Uterus (tissue), 2 donors: ENCODE data around the gene CAPNS1.
"Not testable (repeated sequence)": the region's sequence is repeated elsewhere in the genome, so short reads cannot be mapped to it uniquely, and the experiment has no call there.

ENCODE experiments used
- POLR2A ChIP-seq, 2 donors: fragments of 450-650 bp; IDR thresholded peaks; one replicate each; pipeline ENCODE4 v1.6.1; 2016; ENCODE audit warnings: antibody characterized with exemption in 2 of 2, mild to moderate bottlenecking in 1 of 2, moderate library complexity in 1 of 2
- TF ChIP-seq, protein P1 (sequence below), 4 experiments: fragments of 200-600 bp in 2 of 4; fragments of 450-650 bp in 2 of 4; sonication (generic) in 2 of 4; IDR thresholded peaks; one replicate each; pipeline ENCODE4 v1.5.1; 2016 to 2019; ENCODE audit warnings: antibody characterized with exemption in 4 of 4, mild to moderate bottlenecking in 2 of 4, moderate library complexity in 1 of 4

DNA sequence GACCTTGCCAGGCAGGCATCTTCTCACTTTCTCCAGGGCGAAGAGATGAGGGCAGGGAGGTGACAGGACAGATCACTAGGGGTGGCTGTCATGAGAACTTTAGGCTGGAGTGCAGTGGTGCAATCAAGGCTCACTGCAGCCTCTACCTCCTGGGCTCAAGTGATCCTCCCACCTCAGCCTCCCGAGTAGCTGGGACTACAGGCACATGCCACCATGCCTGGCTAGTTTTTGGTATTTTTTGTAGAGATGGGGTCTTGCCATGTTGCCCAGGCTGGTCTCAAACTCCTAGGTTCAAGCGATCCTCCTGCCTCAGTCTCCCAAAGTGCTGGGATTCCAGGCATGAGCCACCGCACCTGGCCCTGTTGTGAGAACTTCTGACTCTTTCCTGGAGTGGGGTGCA lies 5.0 kb upstream of the CAPNS1 start:
- TF ChIP-seq, protein P1, sequence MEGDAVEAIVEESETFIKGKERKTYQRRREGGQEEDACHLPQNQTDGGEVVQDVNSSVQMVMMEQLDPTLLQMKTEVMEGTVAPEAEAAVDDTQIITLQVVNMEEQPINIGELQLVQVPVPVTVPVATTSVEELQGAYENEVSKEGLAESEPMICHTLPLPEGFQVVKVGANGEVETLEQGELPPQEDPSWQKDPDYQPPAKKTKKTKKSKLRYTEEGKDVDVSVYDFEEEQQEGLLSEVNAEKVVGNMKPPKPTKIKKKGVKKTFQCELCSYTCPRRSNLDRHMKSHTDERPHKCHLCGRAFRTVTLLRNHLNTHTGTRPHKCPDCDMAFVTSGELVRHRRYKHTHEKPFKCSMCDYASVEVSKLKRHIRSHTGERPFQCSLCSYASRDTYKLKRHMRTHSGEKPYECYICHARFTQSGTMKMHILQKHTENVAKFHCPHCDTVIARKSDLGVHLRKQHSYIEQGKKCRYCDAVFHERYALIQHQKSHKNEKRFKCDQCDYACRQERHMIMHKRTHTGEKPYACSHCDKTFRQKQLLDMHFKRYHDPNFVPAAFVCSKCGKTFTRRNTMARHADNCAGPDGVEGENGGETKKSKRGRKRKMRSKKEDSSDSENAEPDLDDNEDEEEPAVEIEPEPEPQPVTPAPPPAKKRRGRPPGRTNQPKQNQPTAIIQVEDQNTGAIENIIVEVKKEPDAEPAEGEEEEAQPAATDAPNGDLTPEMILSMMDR (IDR thresholded peaks at IDR 0.05): not testable (repeated sequence)
- TF ChIP-seq POLR2A (IDR thresholded peaks at IDR 0.05): not testable (repeated sequence)
